Rectal smooth muscle tissue (tissue), 1 donor: Measurements from ENCODE around the gene RBBP5.

Experiments
- H3K27ac ChIP-seq: one replicate; pipeline ENCODE4 v1.7.0; 2013; ENCODE audit warnings: low read depth, low read length, inconsistent platforms
- H3K27me3 ChIP-seq: one replicate; pipeline ENCODE4 v1.7.0; 2013; ENCODE audit warnings: low read length; ENCODE audit not compliant: control insufficient read depth, insufficient read depth
- H3K36me3 ChIP-seq: one replicate; pipeline ENCODE4 v1.7.0; 2013; ENCODE audit warnings: low read length; ENCODE audit not compliant: control insufficient read depth, insufficient read depth
- H3K4me1 ChIP-seq: one replicate; pipeline ENCODE4 v1.7.0; 2013; ENCODE audit warnings: low read length; ENCODE audit not compliant: control insufficient read depth, insufficient read depth
- H3K4me3 ChIP-seq: one replicate; pipeline ENCODE4 v1.7.0; 2013; ENCODE audit warnings: low read length
- H3K9ac ChIP-seq: one replicate; pipeline ENCODE4 v1.7.0; 2013; ENCODE audit warnings: low read length

RBBP5 gene

DNA sequence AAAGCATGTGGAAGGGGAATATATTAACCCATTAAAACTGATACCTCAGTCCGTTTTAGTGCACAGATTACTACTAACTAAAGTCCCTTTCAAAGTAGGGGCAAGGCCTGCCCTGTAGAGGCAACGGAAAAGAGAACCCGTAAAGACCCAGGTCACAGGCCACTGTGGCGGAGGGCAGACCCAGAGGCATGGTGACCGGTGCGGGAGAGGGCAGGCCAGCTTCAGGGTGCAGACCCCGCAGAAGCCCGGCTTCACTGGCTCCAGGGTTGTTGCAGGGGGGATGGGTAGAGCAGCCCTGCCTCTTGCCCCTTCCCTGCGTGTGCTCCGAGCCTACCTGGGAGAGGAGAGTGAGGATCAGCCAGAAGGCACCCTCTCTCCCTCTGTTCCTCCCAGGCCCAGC lies 61.0 kb downstream of the RBBP5 start:
- H3K27ac ChIP-seq: no peak overlapping the region

GRCh38 chr1:205059660-205060059 lies 62.1 kb downstream of the RBBP5 start:
- H3K36me3 ChIP-seq: no peaks in the 10 kb centered on the region
- no peaks in the 10 kb centered on the region for H3K4me1 ChIP-seq
- no peaks in the 10 kb centered on the region for H3K27me3 ChIP-seq
- no peak overlapping the region for H3K27ac ChIP-seq
- H3K9ac ChIP-seq: no peak overlapping the region
- H3K4me3 ChIP-seq: no peak overlapping the region

More for the DNA sequence above, 61.0 kb downstream of the RBBP5 start:
- Histone ChIP-seq H3K27me3 (no peaks in the 10 kb centered on the region), H3K9ac (no peak overlapping the region), H3K36me3 (no peaks in the 10 kb centered on the region), H3K4me1 (no peaks in the 10 kb centered on the region), H3K4me3 (no peak overlapping the region)

DNA sequence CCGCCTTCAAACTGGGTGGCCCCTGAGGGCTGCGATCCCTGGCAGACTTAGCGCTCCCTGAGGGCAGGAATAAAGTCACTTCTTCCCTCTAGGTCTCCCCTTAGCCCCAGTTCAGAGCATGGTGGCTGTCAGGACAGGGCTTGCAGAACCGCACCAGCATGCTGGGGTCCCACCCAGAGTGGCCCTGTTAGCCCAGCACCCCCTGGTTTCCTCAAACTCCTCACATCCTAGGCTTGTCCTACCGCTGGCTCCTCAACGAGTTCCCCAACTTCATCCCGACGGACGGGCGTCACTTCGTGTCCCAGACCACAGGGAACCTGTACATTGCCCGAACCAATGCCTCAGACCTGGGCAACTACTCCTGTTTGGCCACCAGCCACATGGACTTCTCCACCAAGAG lies 62.9 kb downstream of the RBBP5 start:
- no peak overlapping the region for H3K27ac ChIP-seq
- H3K36me3 ChIP-seq: no peaks in the 10 kb centered on the region
- no peaks in the 10 kb centered on the region for H3K4me1 ChIP-seq
- H3K9ac ChIP-seq: no peak overlapping the region
- no peaks in the 10 kb centered on the region for H3K27me3 ChIP-seq
- no peak overlapping the region for H3K4me3 ChIP-seq

DNA sequence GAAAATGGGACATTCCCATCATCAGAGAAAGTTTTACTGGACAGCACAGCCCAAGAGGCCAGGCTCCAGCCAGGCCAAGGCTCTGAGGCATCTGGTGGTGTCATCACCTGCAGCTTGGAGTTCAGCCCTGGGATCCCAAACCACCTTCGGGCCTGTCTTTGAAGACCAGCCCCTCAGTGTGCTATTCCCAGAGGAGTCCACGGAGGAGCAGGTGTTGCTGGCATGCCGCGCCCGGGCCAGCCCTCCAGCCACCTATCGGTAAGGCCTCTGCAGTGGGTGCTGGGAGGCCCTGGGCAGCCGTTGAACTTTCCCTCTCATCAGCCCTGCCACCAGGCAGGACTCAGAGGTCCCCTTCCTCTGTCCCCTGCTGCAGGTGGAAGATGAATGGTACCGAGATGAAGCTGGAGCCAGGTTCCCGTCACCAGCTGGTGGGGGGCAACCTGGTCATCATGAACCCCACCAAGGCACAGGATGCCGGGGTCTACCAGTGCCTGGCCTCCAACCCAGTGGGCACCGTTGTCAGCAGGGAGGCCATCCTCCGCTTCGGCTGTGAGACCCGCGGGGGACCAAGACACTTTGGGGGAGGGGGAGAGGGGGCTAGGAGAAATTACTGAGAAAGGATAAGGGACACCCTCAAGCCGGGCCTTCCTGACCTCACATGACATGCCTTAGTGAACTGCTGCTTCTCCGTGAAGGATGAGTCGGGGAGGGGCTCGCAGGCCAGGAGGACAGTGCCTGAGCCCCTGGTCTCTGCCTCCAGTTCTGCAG lies 63.8 kb downstream of the RBBP5 start:
- Histone ChIP-seq H3K27ac (no peak overlapping the region), H3K4me1 (no peaks in the 10 kb centered on the region), H3K27me3 (no peaks in the 10 kb centered on the region), H3K36me3 (no peaks in the 10 kb centered on the region), H3K4me3 (no peak overlapping the region), H3K9ac (no peak overlapping the region)

DNA sequence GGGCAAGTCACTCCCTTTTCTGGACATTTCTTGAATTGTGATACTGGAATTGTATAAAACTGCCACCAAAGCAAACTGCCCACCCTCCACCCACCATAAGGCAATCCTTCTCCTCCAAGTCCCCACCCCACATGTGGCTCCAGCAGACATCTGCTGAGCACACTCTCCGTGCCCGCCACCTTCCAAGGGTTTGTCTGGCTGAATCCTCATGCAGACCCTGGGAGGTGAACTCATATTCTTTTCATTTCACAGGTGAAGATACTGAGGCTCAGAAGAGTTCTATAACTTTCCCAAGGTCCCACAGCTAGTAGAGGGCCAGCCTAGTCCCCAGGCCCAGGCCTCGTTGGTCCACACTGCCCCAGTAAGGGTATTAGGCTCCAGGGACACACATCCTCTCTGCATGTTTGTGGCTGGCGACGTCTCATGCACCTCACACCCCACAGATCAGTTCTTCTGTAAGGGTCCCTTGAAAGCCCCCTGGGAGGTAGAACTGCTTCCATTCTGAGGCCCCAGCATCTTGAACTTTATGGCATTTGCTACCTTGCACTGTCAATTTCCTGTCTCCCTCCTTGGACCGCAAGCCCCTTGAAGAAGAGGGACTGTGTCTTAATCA lies 64.7 kb downstream of the RBBP5 start:
- no peaks in the 10 kb centered on the region for H3K36me3 ChIP-seq
- H3K27me3 ChIP-seq: no peaks in the 10 kb centered on the region
- H3K4me3 ChIP-seq: no peak overlapping the region
- H3K4me1 ChIP-seq: no peaks in the 10 kb centered on the region
- no peak overlapping the region for H3K9ac ChIP-seq
- H3K27ac ChIP-seq: no peak overlapping the region

DNA sequence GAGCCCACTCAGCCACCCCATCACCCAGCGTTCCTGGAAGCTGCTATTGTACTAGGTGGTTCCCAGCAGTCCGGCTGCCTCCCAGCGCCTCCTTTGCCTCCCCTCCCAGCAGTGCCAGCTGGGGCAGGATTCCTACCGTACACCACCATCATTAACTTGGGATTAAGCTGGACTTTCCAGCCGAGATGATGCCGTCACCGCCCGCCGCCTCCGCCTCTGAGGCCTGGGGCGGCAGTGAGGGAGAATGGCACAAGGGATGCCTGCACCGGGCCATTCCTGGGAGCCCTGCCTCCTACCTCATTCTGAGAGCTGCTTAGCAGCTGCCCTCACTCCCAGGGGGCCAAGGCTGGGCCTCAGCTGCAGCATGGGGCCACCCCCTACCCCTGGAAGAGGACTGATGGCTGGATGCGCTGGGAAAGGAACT lies 65.6 kb downstream of the RBBP5 start:
- H3K4me3 ChIP-seq: no peak overlapping the region
- H3K27ac ChIP-seq: no peak overlapping the region
- no peaks in the 10 kb centered on the region for H3K27me3 ChIP-seq
- H3K4me1 ChIP-seq: no peaks in the 10 kb centered on the region
- no peak overlapping the region for H3K9ac ChIP-seq
- H3K36me3 ChIP-seq: no peaks in the 10 kb centered on the region

DNA sequence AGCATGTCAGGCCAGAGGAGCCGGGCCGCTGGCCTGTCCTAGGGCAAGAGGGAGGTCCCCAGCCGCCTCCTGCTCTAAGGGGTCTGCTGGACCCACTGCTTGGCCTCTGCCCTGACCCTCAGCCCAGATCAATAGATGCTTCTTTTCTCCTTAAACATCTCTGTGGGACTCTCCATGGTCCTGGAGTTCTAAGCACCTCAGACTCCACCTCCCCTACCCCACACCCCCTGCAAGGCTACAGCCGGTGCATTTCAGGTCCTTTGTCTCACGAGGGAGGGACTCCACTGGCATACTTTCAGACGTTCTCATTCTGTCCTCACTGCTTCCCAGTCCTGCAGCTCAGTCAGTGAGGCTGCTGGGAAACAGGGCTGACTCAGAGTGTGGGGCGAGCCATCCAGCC lies 67.8 kb downstream of the RBBP5 start:
- Histone ChIP-seq H3K36me3 (no peaks in the 10 kb centered on the region), H3K27ac (no peak overlapping the region), H3K9ac (no peak overlapping the region), H3K4me1 (no peaks in the 10 kb centered on the region), H3K4me3 (no peak overlapping the region), H3K27me3 (no peaks in the 10 kb centered on the region)

DNA sequence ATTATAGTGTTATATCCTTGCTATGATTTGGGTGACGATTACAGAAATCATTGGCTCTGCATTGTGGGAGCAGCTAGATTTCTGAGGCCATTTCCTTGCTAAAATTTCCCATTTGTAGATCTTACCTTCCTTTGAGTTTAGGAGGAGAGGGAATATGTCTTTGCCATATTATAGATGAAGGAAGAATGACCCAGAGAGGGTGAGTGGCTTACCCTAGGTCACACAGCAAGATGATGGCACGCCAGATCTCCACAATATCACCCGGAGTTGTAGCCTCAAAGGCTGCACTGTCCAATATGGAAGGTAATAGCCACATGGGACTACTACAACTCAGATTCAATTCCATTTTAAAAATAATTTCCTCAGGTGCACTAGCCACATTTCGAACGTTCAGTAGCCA lies 68.5 kb downstream of the RBBP5 start:
- Histone ChIP-seq H3K9ac (no peak overlapping the region), H3K27me3 (no peaks in the 10 kb centered on the region), H3K27ac (no peak overlapping the region), H3K4me3 (no peak overlapping the region), H3K4me1 (no peaks in the 10 kb centered on the region), H3K36me3 (no peaks in the 10 kb centered on the region)

DNA sequence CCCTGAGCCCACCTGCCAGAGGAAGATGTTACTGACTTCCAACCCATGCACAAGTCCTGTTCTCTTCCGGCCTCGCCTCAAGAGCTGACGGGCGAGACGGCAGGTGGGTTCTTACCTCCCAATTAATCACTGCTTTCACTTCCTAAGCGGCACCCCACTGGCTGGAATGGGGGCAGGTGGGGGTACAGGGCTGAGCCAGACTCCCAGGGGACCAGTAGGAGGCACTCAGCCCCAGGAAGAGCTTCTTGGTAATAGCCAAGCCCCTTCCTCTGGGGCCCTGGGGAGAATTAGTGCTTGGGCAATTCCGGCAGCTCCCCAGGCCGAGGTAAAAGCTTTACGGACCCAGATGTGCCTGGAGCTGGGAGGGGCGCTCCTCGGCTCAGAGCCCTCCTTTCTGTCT lies 69.1 kb downstream of the RBBP5 start:
- Histone ChIP-seq H3K9ac (no peak overlapping the region), H3K4me1 (no peaks in the 10 kb centered on the region), H3K27ac (no peak overlapping the region), H3K27me3 (no peaks in the 10 kb centered on the region), H3K4me3 (no peak overlapping the region), H3K36me3 (no peaks in the 10 kb centered on the region)

- H3K27ac ChIP-seq: no peak overlapping the region
- H3K36me3 ChIP-seq: no peaks in the 10 kb centered on the region
- H3K9ac ChIP-seq: no peak overlapping the region
- H3K4me3 ChIP-seq: no peak overlapping the region
- H3K4me1 ChIP-seq: no peaks in the 10 kb centered on the region
- peaks cover 13% of the 10 kb centered on the region for H3K27me3 ChIP-seq
Measured at GRCh38 chr1:205049479-205049878, 72.3 kb downstream of the RBBP5 start.

- Histone ChIP-seq H3K27ac (no peak overlapping the region), H3K27me3 (peaks cover 19% of the 10 kb centered on the region), H3K4me1 (no peaks in the 10 kb centered on the region), H3K36me3 (no peaks in the 10 kb centered on the region), H3K9ac (no peak overlapping the region), H3K4me3 (no peak overlapping the region)
Measured at GRCh38 chr1:205048382-205048781, 73.4 kb downstream of the RBBP5 start.

DNA sequence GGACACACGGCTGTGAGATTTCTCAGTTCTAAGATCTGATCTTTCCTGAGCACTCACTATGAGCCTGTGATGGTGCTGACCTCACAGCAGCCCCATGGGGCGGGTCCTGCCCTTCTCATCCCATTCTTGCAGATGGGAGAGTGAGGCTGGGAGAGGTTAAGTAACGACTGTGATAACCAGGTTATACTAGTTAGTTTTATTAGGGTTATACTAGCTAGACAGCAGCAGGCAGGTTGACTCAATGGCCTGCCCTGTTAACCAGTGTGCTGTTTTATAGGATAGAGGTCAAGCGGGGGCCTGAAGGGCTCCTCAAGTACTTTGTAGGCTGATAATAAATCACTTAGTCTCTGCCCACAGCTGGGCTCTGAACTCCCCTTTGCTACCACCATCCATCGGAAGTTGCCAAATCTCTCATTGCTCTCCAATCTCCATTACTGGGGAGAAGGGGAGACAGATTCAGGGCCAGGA lies 74.0 kb downstream of the RBBP5 start:
- Histone ChIP-seq H3K9ac (no peak overlapping the region), H3K27ac (no peak overlapping the region), H3K27me3 (peaks cover 19% of the 10 kb centered on the region), H3K4me3 (no peak overlapping the region), H3K4me1 (no peaks in the 10 kb centered on the region), H3K36me3 (no peaks in the 10 kb centered on the region)

GRCh38 chr1:205046870-205047269 lies 74.9 kb downstream of the RBBP5 start:
- Histone ChIP-seq H3K36me3 (no peaks in the 10 kb centered on the region), H3K4me3 (no peak overlapping the region), H3K27ac (no peak overlapping the region), H3K9ac (no peak overlapping the region), H3K27me3 (peaks cover 24% of the 10 kb centered on the region), H3K4me1 (no peaks in the 10 kb centered on the region)
